Heart left ventricle (tissue), 13 donors: ENCODE measurements around the gene APOBEC3F.
"Not testable (repeated sequence)": the region's sequence is repeated elsewhere in the genome, so short reads cannot be mapped to it uniquely, and the experiment has no call there.

Experiments
- CTCF ChIP-seq, 12 donors: fragments of 200-600 bp; sonication (generic) in 4 of 12; IDR thresholded peaks; one replicate each; pipeline versions ENCODE4 v1.5.0 to v1.8.0; 2018 to 2022; ENCODE audit warnings: antibody characterized with exemption in 12 of 12, mild to moderate bottlenecking in 5 of 12
- POLR2A ChIP-seq, 2 donors: fragments of 450-650 bp; IDR thresholded peaks; one replicate each; pipeline ENCODE4 v1.6.1; 2017; ENCODE audit warnings: antibody characterized with exemption in 2 of 2, mild to moderate bottlenecking in 2 of 2, moderate library complexity in 2 of 2
- donor health status: ischemic (EF 13 %, LVEDD 7.1; RV severe dilation, severe dysfunction).
- donor health status: DM: no; HTN: yes; CAD: no.
- donor health status: DM: no; HTN: no; CAD: no.
- donor health status: ischemic (EF 25% LVEDD 6.9; RV normal size, moderate dysfunction).
- donor health status: ischemic (EF 25% LVEDD 5.7; RV mildly dilated, moderate dysfunction).
- donor health status: ischemic (EF 35%, LVEDD 5.7; RV mildly dilated, moderate dysfunction).
- donor health status: nonischemic (EF 11% LVEDD 7.7; RV severe dilation, severe dysfunction).
- donor health status: DM: yes; HTN: yes; CAD: no.
- donor health status: PGD.
- donor health status: ischemic (EF 29% LVEDD 5.4; RV normal size, mild dysfunction).
- donor health status: nonischemic (EF 23%, LVEDD 6.1; RV moderate dilation, normal function).

GRCh38 chr22:39040155-39040537 lies 518 bp upstream of the APOBEC3F start:
- not testable (repeated sequence) for TF ChIP-seq CTCF, POLR2A (IDR thresholded peaks at IDR 0.05)
